H1 (cell line): ENCODE results near the gene SLC43A1. TPM values are rescaled to one million over a fixed set of nuclear protein-coding genes. Genes with fewer than 3 reads are reported as not detected.
A peak's percentile ranks its signal among the peaks of the same experiment; 100 is the strongest.

Experiments
- CTCF ChIA-PET: fragments of 300-600 bp; sonication (Branson Sonifier 250); formaldehyde crosslinking; loops from one replicate; lab custom pipeline; 2021; ENCODE audit not compliant: partially characterized antibody; lab: Charles Lee
- POLR2A ChIA-PET: fragments of 300-600 bp; sonication (Branson Sonifier 250); formaldehyde crosslinking; loops from one replicate; lab custom pipeline; 2021; ENCODE audit warnings: inconsistent platforms; ENCODE audit not compliant: partially characterized antibody; lab: Charles Lee
- DNase-seq, 2 experiments: peaks; one replicate each; pipeline versions ENCODE4 v3.0.0 to v3.0.0-alpha.2; 2010 to 2022; ENCODE audit warnings: low spot score in 2 of 2, low read depth in 1 of 2, mixed read lengths in 1 of 2
- FAIRE-seq: peaks from 2 replicates; lab custom pipeline; 2011; peaks lifted over from hg19 to GRCh38; lab: Jason Lieb, UNC
- H2AFZ ChIP-seq: 2 replicates; pipeline ENCODE4 v1.8.1; 2012; ENCODE audit warnings: low read length, inconsistent platforms
- H2AK5ac ChIP-seq: 2 replicates; pipeline ENCODE4 v1.6.1; 2013; ENCODE audit warnings: low read depth, low read length
- H2BK120ac ChIP-seq: replicated peaks from 2 replicates; pipeline ENCODE3; 2013; ENCODE audit warnings: low read depth, low read length, inconsistent platforms
- H2BK12ac ChIP-seq: 2 replicates; pipeline ENCODE4 v1.6.1; 2013; ENCODE audit warnings: low read depth, low read length
- H2BK15ac ChIP-seq: 2 replicates; pipeline ENCODE4 v1.6.1; 2013; ENCODE audit warnings: low read length
- H2BK20ac ChIP-seq: 2 replicates; pipeline ENCODE4 v1.6.1; 2013; ENCODE audit warnings: low read length
- H2BK5ac ChIP-seq: 2 replicates; pipeline ENCODE4 v1.6.1; 2013; ENCODE audit warnings: low read depth, low read length
- H3K14ac ChIP-seq: 2 replicates; pipeline ENCODE4 v1.6.1; 2013; ENCODE audit warnings: inconsistent platforms; ENCODE audit not compliant: insufficient read length
- H3K18ac ChIP-seq: 2 replicates; pipeline ENCODE4 v1.6.1; 2013; ENCODE audit warnings: low read length; ENCODE audit errors: extremely low read depth
- H3K23ac ChIP-seq: 2 replicates; pipeline ENCODE4 v1.6.1; 2013; ENCODE audit warnings: inconsistent platforms; ENCODE audit not compliant: insufficient read length
- H3K23me2 ChIP-seq: 2 replicates; pipeline ENCODE4 v1.6.1; 2013; ENCODE audit warnings: low read depth, low read length
- H3K27ac ChIP-seq: 2 replicates; pipeline ENCODE4 v1.6.1; 2011; ENCODE audit warnings: low read depth, low read length, inconsistent platforms
- H3K27me3 ChIP-seq, 4 experiments: replicated peaks in 1 of 4; 1 replicate in 1 of 4; 2 replicates in 3 of 4; pipeline versions ENCODE4 v1.6.1 to v1.8.1; 2011 to 2013; ENCODE audit warnings: low read length in 3 of 4, mild to moderate bottlenecking in 3 of 4, inconsistent platforms in 2 of 4, mixed read lengths in 2 of 4, moderate library complexity in 1 of 4; ENCODE audit not compliant: control insufficient read depth in 3 of 4, insufficient read depth in 3 of 4; ENCODE audit errors: extremely low read depth in 1 of 4
- H3K36me3 ChIP-seq, 4 experiments: 2 replicates each; pipeline versions ENCODE4 v1.6.1 to v1.8.1; 2011 to 2013; ENCODE audit warnings: mild to moderate bottlenecking in 4 of 4, low read length in 3 of 4, moderate library complexity in 2 of 4, control low read depth in 1 of 4, inconsistent platforms in 1 of 4; ENCODE audit not compliant: insufficient read depth in 4 of 4, control insufficient read depth in 2 of 4
- H3K4ac ChIP-seq: replicated peaks from 2 replicates; pipeline ENCODE3; 2013; ENCODE audit warnings: low read length, low read depth, mixed read lengths, inconsistent platforms; ENCODE audit not compliant: insufficient read length
- H3K4me1 ChIP-seq, 4 experiments: replicated peaks in 1 of 4; 1 replicate in 1 of 4; 2 replicates in 3 of 4; pipeline versions ENCODE4 v1.6.1 to v1.8.1; 2011 to 2013; ENCODE audit warnings: low read length in 3 of 4, inconsistent platforms in 2 of 4, mixed read lengths in 1 of 4; ENCODE audit not compliant: insufficient read depth in 4 of 4, control insufficient read depth in 3 of 4
- H3K4me2 ChIP-seq, 2 experiments: 2 replicates each; pipeline versions ENCODE4 v1.6.1 to v1.8.1; 2011 to 2013; ENCODE audit warnings: low read depth in 2 of 2, low read length in 2 of 2, control low read depth in 1 of 2, inconsistent platforms in 1 of 2, mild to moderate bottlenecking in 1 of 2; ENCODE audit not compliant: insufficient read depth in 1 of 2
- H3K4me3 ChIP-seq, 4 experiments: fragments of 200-600, 300-600 bp in 1 of 4; sonication (generic), shearing (Covaris generic), sonication (Bioruptor Twin) in 1 of 4; 2 replicates each; pipeline versions ENCODE4 v1.5.1 to v1.8.1; 2011 to 2016; ENCODE audit warnings: low read length in 4 of 4, low read depth in 3 of 4, control low read depth in 2 of 4, inconsistent platforms in 2 of 4, mild to moderate bottlenecking in 2 of 4, mixed read lengths in 1 of 4, moderate library complexity in 1 of 4; ENCODE audit not compliant: insufficient read depth in 2 of 4; ENCODE audit errors: extremely low read depth in 1 of 4
- H3K56ac ChIP-seq: replicated peaks from 2 replicates; pipeline ENCODE3; 2013; ENCODE audit warnings: low read depth, mild to moderate bottlenecking, mixed read lengths, low read length, inconsistent platforms; ENCODE audit not compliant: insufficient read length
- H3K79me1 ChIP-seq: 2 replicates; pipeline ENCODE4 v1.6.1; 2013; ENCODE audit warnings: low read depth, low read length, control low read depth
- H3K79me2 ChIP-seq, 2 experiments: 2 replicates each; pipeline versions ENCODE4 v1.6.1 to v1.8.1; 2012 to 2013; ENCODE audit warnings: low read length in 2 of 2, mild to moderate bottlenecking in 2 of 2, inconsistent platforms in 1 of 2; ENCODE audit not compliant: insufficient read depth in 2 of 2, control insufficient read depth in 1 of 2
- H3K9ac ChIP-seq, 4 experiments: replicated peaks in 1 of 4; 1 replicate in 1 of 4; 2 replicates in 3 of 4; pipeline versions ENCODE4 v1.6.1 to v1.8.1; 2011 to 2013; ENCODE audit warnings: low read depth in 3 of 4, low read length in 3 of 4, control low read depth in 2 of 4, mild to moderate bottlenecking in 2 of 4, moderate library complexity in 2 of 4, inconsistent platforms in 1 of 4; ENCODE audit errors: extremely low read depth in 1 of 4
- H3K9me3 ChIP-seq, 2 experiments: 2 replicates each; pipeline versions ENCODE4 v1.6.1 to v1.8.1; 2012 to 2013; ENCODE audit warnings: mild to moderate bottlenecking in 2 of 2, moderate library complexity in 2 of 2, control low read depth in 1 of 2, inconsistent platforms in 1 of 2, low read depth in 1 of 2, low read length in 1 of 2, mixed read lengths in 1 of 2; ENCODE audit not compliant: insufficient read depth in 2 of 2
- H4K20me1 ChIP-seq, 2 experiments: replicated peaks in 1 of 2; 2 replicates each; pipeline versions ENCODE3 to v1.8.1; 2011 to 2013; ENCODE audit warnings: inconsistent platforms in 2 of 2, low read length in 2 of 2, mild to moderate bottlenecking in 1 of 2; ENCODE audit not compliant: insufficient read depth in 2 of 2, control insufficient read depth in 1 of 2
- H4K5ac ChIP-seq: 2 replicates; pipeline ENCODE4 v1.6.1; 2013; ENCODE audit warnings: low read length, low read depth, mixed read lengths, inconsistent platforms; ENCODE audit not compliant: insufficient read length
- H4K8ac ChIP-seq: 2 replicates; pipeline ENCODE4 v1.8.0; 2013; ENCODE audit warnings: mild to moderate bottlenecking, moderate library complexity, low read length, inconsistent platforms; ENCODE audit not compliant: insufficient read depth; ENCODE audit errors: extremely low read depth
- H4K91ac ChIP-seq: replicated peaks from 2 replicates; pipeline ENCODE3; 2013; ENCODE audit warnings: low read length, mixed read lengths, inconsistent platforms; ENCODE audit not compliant: insufficient read length
- GABPA ChIP-seq: IDR thresholded peaks from 2 replicates; pipeline ENCODE4 v1.6.1; 2011; ENCODE audit warnings: mild to moderate bottlenecking, low read length, moderate library complexity, borderline replicate concordance; ENCODE audit not compliant: insufficient read depth
- HDAC2 ChIP-seq, 2 experiments: fragments of 300-600 bp in 1 of 2; sonication (generic) in 1 of 2; IDR thresholded peaks; 2 replicates each; pipeline ENCODE4 v1.6.1; 2011 to 2012; ENCODE audit warnings: low read depth in 2 of 2, low read length in 2 of 2, mild to moderate bottlenecking in 2 of 2, moderate library complexity in 2 of 2, borderline replicate concordance in 1 of 2, inconsistent platforms in 1 of 2
- RNF2 ChIP-seq: fragments of 200-900, 300-1000 bp; sonication (generic); IDR thresholded peaks from 2 replicates; pipeline ENCODE4 v1.7.1; 2016; ENCODE audit warnings: borderline replicate concordance, low read depth, mild to moderate bottlenecking, antibody characterized with exemption, low read length; ENCODE audit not compliant: poor library complexity, severe bottlenecking; ENCODE audit errors: missing control alignments
- WGBS, 2 experiments: shearing (Covaris generic) in 1 of 2; methylation state at CpG; one replicate each; pipeline versions ENCODE4 v1.1.6 to v1.1.7; 2013 to 2015; ENCODE audit warnings: low lambda C conversion rate in 2 of 2, mixed read lengths in 2 of 2, inconsistent platforms in 1 of 2, low coverage in 1 of 2, missing lambda C conversion rate in 1 of 2; ENCODE audit not compliant: insufficient replicate concordance in 2 of 2, insufficient coverage in 1 of 2, insufficient read length in 1 of 2; ENCODE audit errors: extremely low coverage in 1 of 2, missing lambda C conversion rate in 1 of 2; 5-methylcytosine and 5-hydroxymethylcytosine counted together
- polyA plus RNA-seq, 7 experiments: library from polyadenylated mRNA; depleted of rRNA in 3 of 7; stranded (reverse) in 5 of 7; unstranded in 2 of 7; fragments of >200 nt in 5 of 7; fragments of 200-250 nt in 2 of 7; gene quantifications; 1 replicate in 5 of 7; 2 replicates in 1 of 7; 4 replicates in 1 of 7; pipeline versions ENCODE4 v1.2.1 to v1.2.3, GENCODE V29; 2011 to 2013; ENCODE audit warnings: missing spikeins in 2 of 7, mixed read lengths in 2 of 7
- total RNA-seq: library from RNA; stranded (reverse); fragmentation: NEBNext Ultra II Directional; extraction: Animal tissue kit (Norgen Biotek cat#: 25700); gene quantifications from 2 replicates; pipeline ENCODE4 v1.2.1, GENCODE V29; 2021
- TF ChIP-seq, protein P1 (sequence below), 3 experiments: IDR thresholded peaks; 1 replicate in 2 of 3; 2 replicates in 1 of 3; pipeline versions ENCODE4 v1.5.1 to v1.6.1; 2011; ENCODE audit warnings: low read length in 3 of 3, mild to moderate bottlenecking in 3 of 3, inconsistent platforms in 2 of 3, low read depth in 1 of 3, moderate library complexity in 1 of 3; ENCODE audit not compliant: insufficient read depth in 1 of 3; ENCODE audit errors: control extremely low read depth in 1 of 3
- TF ChIP-seq, protein P2 (sequence below): IDR thresholded peaks from 2 replicates; pipeline ENCODE4 v1.6.1; 2012; ENCODE audit warnings: inconsistent platforms

SLC43A1 gene
- total and polyA plus RNA-seq, 2 of the 8 experiments (the other 6 are each of a cell fraction or from before 2014, with no cell fraction given): 34.5 to 58.0 TPM

DNA sequence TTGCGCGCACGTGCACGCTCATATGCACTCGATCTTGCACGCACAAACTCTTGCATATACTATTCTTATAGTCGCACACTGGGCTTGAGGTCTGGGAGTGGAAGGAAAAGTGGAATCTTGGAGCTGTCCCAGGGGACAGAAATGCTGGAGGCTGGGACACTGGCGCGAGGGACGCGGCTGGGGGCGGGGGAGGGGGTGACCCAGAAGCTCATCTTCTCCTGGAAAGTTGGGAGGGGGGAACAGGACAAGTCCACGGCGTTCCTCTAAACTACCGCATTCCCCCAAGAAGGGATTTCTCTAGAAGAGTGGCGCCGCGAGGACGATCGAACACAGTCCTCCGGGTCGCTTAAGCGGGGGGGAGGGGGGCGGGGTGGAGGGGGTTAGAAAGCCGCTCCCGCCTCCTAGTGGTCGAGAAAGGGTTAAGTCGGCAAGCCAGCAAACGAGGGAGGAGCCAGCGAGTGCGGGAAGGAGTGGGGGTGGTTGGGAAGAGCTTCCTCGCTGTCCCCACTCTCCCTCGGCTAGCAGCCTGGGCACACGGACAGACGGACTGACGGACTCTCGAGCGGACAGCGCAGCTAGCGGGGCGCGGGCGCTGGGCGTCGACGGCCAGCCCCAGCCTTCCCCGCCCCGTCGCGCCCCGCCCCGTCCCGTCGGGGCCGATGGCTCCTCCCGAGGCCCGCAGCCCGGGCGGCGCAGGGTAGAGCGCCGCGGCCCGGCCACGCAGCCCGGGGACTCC is 55.3 kb downstream of the SLC43A1 start, which contains the start of gene RTN4RL2:
Gene RTN4RL2, plus strand, starts transcription at position 507 of the 736 bp plus-strand sequence. CDS start 338 bp downstream, outside the sequence.
- DNase-seq: peak in 1 of 2 experiments; percentile 86
- H3K14ac ChIP-seq: no peak within 1 kb of the TSS
- H3K56ac ChIP-seq: no peak within 1 kb of the TSS
- 0% methylated on average over 15 of the region's 66 CpGs; no CpG with 5 or more reads in 1 of the 2 experiments for WGBS, 2 experiments
- 0 out of 2 replicates have a peak within 1 kb of the TSS, but pooled peaks have one; percentile 40 for H2BK15ac ChIP-seq
- H2BK120ac ChIP-seq: no peak within 1 kb of the TSS
- peak within 1 kb of the TSS; percentile 84 to 99 for H3K4me2 ChIP-seq
- no peak within 1 kb of the TSS for H2AFZ ChIP-seq
- H4K20me1 ChIP-seq: peaks cover 0 to 2% of the 10 kb centered on the region in 2 experiments
- H3K27ac ChIP-seq: no peak within 1 kb of the TSS
- H3K9me3 ChIP-seq: no peaks in the 10 kb centered on the region
- ChIA-PET POLR2A (interaction anchor here (0.8 to 10.5 kb wide), 19 partner anchors 9 to 281 kb away, joined by 3 to 141 read pairs (median 4); partner anchors contain the start of genes SELENOH, SLC43A1, TIMM10 and TNKS1BP1), CTCF (interaction anchor here (0.7 to 14.0 kb wide), 23 partner anchors 8 to 188 kb away, joined by 3 to 452 read pairs (median 5); partner anchors contain the start of genes SLC43A1, SLC43A3 and TIMM10)
- peaks cover 8 to 36% (median 27%) of the 10 kb centered on the region in 4 experiments for H3K27me3 ChIP-seq
- peak within 1 kb of the TSS; percentile 48 for H3K18ac ChIP-seq
- no peak within 1 kb of the TSS for H4K91ac ChIP-seq
- no peak within 1 kb of the TSS for H3K23ac ChIP-seq
- H3K4ac ChIP-seq: no peak within 1 kb of the TSS
- no peaks in the 10 kb centered on the region for H3K36me3 ChIP-seq
- H3K23me2 ChIP-seq: peaks cover 24% of the 10 kb centered on the region
- H3K4me1 ChIP-seq: peaks cover 5 to 50% (median 37%) of the 10 kb centered on the region in 4 experiments
- H3K79me1 ChIP-seq: peaks cover 3% of the 10 kb centered on the region; the same call in 1 of the 2 replicates
- no peak within 1 kb of the TSS for H4K8ac ChIP-seq
- H2AK5ac ChIP-seq: no peak within 1 kb of the TSS; the same call in 1 of the 2 replicates
- H3K4me3 ChIP-seq: peak within 1 kb of the TSS; percentile 62 to 97 (median 74)
- peaks cover 0 to 21% of the 10 kb centered on the region in 2 experiments; a peak in 2 of 4 replicates for H3K79me2 ChIP-seq
- peak within 1 kb of the TSS; percentile 52; the same call in 1 of the 2 replicates for H2BK5ac ChIP-seq
- H2BK12ac ChIP-seq: peak within 1 kb of the TSS; percentile 80; the same call in 1 of the 2 replicates
- H4K5ac ChIP-seq: no peak within 1 kb of the TSS
- H2BK20ac ChIP-seq: 0 out of 2 replicates have a peak within 1 kb of the TSS, but pooled peaks have one; percentile 61
- FAIRE-seq: no peak
- peak within 1 kb of the TSS in 2 of 4 experiments; percentile 3 to 25; a peak in 4 of 7 replicates for H3K9ac ChIP-seq
- TF ChIP-seq, protein P1, sequence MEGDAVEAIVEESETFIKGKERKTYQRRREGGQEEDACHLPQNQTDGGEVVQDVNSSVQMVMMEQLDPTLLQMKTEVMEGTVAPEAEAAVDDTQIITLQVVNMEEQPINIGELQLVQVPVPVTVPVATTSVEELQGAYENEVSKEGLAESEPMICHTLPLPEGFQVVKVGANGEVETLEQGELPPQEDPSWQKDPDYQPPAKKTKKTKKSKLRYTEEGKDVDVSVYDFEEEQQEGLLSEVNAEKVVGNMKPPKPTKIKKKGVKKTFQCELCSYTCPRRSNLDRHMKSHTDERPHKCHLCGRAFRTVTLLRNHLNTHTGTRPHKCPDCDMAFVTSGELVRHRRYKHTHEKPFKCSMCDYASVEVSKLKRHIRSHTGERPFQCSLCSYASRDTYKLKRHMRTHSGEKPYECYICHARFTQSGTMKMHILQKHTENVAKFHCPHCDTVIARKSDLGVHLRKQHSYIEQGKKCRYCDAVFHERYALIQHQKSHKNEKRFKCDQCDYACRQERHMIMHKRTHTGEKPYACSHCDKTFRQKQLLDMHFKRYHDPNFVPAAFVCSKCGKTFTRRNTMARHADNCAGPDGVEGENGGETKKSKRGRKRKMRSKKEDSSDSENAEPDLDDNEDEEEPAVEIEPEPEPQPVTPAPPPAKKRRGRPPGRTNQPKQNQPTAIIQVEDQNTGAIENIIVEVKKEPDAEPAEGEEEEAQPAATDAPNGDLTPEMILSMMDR (IDR thresholded peaks at IDR 0.05; ENCODE audit: control extremely low read depth in 1 of 3, insufficient read depth in 1 of 3, low read depth in 1 of 3, low read length in 3 of 3): peak; percentile 40 to 51 (median 40)
- TF ChIP-seq, protein P2, sequence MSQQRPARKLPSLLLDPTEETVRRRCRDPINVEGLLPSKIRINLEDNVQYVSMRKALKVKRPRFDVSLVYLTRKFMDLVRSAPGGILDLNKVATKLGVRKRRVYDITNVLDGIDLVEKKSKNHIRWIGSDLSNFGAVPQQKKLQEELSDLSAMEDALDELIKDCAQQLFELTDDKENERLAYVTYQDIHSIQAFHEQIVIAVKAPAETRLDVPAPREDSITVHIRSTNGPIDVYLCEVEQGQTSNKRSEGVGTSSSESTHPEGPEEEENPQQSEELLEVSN: peak; percentile 9; the same call in 1 of the 2 replicates
- TF ChIP-seq GABPA: no peak
- peak; percentile 34 for TF ChIP-seq RNF2
- TF ChIP-seq HDAC2 (IDR thresholded peaks at IDR 0.05; ENCODE audit: borderline replicate concordance in 1 of 2, low read depth in 2 of 2, low read length in 2 of 2): 0 out of 4 replicates have a peak, but pooled peaks of 1 of the 2 experiments have one; percentile 39
